HCEC 1CT (cell line): Measurements from ENCODE around the gene AKT1S1.

Experiments used
- DNase-seq: peaks from one replicate; pipeline ENCODE4 v3.0.0-alpha.2; 2017

AKT1S1 gene

DNA sequence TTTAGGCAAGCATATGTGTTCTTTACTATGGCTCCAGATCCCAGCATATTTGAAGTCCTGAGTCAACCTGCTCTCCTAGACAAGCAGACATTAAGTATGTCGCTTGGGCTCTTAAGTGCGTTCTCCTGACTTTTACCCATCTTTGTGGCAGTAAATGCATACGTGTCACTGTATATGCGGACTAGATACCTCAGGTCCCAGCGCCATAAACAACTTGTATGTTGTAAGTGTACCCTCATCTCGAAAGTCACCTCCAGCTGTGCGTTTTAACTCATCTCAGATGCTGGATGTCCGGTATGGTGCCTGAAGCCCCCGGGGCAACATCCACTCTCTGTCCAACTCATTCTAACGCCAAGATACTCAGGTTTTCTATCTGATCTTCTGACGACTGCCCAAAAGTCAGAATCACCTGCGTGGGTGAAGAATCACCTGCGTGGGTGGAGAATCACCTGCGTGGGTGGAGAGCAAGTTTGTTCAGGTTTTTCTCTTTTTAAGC is 24.5 kb downstream of the AKT1S1 start:
- no peak for DNase-seq

DNA sequence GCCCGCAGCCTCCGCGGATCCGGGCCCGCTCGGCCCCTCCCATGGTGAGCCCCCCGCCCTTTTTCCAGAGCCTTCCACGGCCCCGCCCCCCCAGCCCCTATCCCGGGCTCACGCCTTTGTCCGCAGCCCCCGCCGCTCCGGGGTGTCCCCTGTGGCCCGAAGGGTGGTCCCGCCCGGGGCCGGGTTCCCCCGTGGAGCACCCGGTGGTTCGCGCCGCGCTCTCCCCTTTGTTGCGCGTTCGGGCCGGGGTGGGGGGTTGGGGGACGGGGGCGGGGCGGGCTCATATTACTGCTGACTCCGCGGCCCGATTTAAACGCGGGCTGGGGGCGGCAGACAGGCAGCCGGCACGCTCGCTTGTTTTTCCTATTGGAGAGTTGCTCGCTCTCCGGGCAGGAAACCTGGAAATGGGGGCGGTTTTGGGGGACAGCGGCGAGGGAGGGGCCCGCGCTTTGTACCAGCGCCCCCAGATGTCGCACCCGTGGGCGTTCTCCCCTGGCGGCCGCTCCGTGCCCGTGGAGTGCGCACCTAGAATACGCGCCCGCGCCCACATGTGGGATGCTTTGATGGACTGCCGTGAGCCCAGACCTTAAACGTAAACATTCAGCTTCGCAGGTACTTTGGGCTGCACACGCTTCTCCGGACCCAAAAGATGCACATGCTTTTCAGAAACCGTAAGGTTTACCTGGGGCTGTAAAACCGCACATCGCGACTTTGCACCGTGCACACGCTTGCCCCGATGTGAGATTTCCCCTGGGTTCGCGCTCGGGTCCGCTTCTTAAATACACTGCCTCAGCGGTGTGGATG is 25.5 kb downstream of the AKT1S1 start:
- DNase-seq = no peak

DNA sequence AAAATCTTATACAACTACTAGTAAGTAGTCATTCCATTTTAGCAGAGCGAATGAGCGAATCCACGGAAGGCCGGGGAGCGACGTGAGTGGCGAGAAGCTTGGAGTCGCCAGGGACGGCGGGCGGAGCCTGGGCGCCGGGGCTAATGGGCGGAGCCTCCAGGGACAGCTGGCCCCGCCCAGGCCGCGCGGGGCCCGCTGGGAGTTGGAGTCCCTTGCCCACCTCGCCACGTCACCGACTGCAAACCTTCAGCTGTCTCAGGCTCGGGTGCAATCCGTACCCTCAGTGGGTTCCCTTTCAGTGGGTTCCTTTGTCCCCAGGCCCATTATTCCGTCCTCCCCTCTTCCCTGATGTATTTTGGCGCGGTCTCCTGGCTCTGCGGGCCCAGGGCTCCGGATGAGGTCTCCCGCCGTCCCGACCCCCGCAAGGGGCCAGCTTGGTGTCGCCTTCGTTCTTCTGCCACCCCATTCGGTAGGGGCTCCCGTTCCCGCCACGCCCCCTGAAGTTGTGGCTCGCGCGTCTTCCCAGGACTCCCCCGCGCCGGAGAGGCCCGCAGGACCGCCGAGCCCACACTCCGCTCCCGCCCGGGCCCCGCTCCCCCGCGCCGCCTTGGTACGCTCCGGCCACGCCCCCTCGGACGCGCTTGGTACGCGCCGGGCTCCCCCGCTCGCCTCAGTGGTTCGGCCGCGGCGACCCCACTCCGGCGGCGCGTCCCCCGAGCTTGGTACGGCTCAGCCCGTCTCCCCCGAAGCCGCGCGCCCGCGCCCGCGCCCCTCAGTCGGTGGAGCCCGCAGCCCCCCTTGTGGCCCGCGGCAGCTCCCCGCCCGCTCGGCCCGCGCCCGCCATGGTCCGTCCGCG is 26.4 kb downstream of the AKT1S1 start, which contains the start of gene PTOV1:
Gene PTOV1, plus strand, starts transcription at position 673 of the 856 bp plus-strand sequence.
- peak; percentile 86 for DNase-seq

DNA sequence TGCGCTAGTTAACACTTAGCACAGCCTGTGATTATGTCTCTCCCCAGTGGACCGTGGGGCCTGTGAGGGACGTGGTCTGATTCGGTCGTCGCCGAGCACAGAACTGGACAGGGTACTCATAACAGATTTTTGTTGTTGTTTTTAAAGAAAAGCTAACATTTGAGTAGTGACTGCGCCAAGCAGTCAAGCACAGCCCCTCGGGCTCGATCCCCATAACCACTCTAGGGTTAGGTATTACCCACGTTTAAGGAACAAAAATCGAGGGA is 27.0 kb downstream of the AKT1S1 start:
- DNase-seq = no peak

DNA sequence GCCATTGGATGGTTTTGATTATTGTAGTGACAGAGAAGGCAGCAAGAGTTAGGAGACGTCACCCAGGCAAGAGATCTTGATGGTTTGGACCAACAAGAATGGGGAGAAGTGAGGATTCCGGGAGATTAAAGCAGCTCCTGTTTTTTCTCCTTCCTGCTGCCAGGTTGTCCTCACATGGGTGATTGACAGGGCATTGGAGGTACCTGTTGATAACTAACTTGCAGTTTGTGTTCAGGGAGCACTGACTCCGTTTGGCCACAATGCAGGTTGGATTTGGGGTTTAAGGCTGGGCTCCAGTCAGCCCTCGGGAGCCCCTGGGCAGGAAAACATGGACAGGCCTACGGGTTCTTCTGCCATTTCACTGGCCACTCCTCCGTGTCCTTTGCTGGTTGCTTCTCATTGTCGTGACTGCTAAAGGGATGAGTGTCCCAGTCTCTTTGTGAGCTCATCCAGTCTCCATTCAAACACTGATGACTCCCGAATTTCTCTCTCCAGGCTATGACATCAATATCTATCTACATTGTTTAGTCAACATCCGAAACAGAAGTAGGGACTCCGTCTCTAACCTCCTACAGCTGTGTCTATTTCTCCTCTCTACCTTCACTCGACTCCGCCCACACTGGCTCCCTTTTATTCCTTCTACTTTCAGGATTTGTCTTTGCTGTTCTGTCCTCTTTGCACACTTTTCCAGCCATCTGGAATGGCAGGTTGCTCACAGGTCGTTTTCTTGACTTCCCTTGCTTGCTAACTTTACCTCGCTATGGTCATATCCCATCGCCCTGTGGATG is 27.5 kb downstream of the AKT1S1 start:
- no peak for DNase-seq

DNA sequence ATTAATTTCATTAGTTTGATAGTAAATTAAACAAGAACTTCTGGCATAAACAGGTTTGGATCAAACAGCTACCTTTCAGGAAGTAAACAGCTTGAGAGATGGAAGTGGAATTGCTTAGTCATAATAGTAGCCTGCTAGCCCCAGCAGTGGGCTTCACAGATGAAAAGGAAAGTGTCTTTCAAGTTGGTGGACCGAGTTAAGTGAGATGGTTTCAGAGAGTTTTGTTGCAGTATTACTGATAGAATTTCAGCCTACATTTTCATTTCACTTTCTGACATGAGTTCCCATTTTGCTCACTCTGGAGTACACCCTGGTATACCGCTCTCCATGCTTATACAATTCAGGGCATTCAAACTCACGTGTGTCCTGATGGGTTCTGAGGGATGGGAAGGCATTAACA is 28.2 kb downstream of the AKT1S1 start:
- DNase-seq = no peak

DNA sequence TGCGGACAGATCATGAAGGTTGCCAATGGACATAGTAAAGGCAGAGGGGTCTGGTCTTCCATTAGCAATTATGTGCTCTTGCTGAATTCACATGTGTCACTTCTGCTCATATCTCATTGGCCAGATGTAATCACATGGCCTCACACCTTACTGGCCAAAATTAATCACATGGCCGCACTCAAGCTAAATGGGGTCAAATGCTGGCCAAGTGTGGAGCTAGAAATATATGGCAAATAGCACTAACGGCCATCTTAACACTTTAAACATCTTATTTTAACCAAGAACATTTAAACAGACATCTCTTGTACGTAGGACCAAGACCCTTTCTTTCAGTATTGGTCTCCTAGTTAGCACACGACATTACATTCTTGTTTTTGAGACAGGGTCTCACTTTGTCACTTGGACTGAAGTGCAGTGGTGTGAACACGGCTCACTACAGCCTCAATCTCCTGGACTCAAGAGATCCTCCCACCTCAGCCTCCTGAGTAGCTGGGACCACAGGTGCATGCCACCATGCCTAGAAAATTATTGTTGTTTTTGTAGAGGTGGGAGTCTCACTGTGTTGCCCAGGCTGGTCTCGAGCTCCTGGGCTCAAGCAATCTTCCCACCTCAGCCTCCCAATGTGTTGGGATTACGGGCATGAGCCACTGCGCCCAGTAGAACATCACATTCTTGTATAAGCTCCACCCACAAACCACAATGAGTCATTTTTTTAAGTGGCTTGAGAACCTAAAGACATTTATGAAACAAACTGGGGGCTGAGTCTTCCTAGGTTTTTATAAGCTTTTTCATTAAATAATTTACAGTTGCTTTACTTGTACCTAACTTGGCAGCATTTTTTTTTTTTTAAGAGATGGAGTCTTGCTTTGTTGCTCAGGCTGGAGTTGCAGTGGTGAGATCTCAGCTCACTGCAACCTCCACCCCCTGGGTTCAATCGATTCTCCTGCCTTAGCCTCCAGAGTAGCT is 29.1 kb downstream of the AKT1S1 start:
- peak; percentile 87 for DNase-seq

DNA sequence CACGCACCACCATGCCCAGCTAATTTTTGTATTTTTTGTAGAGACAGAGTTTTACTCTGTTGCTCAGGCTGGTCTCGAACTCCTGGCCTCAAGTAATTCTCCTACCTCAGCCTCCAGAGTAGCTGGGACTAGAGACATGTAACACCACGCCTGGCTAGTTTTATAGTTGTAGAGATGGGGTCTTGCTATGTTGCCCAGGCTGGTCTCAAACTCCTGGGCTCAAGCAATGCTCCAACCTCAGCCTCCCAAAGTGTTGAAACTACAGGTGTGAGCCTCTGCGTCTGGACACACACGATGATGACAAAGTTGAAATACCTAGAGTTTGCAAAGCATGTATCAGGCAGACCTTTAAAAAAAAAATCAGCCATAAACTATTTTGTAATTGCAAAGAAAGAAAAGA is 30.7 kb downstream of the AKT1S1 start:
- no peak for DNase-seq

DNA sequence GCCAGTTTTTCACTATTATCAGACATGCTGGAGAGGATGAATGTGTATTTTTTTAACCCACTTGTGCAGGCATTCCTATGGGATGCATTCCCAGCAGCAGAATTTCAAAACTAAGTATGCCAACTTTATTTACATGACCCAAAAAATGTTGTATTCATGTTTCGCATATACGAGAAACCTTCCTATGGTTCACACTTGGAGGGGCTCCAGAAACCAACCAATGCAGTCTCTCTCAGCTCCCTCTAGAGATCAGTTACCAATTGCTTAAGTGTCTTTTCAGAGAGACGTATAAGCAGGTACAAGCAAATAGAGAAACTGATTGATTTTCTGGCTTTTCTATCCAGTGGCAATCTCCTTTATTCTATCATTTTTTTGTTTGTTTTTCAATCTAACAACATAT is 31.7 kb downstream of the AKT1S1 start:
- no peak for DNase-seq

DNA sequence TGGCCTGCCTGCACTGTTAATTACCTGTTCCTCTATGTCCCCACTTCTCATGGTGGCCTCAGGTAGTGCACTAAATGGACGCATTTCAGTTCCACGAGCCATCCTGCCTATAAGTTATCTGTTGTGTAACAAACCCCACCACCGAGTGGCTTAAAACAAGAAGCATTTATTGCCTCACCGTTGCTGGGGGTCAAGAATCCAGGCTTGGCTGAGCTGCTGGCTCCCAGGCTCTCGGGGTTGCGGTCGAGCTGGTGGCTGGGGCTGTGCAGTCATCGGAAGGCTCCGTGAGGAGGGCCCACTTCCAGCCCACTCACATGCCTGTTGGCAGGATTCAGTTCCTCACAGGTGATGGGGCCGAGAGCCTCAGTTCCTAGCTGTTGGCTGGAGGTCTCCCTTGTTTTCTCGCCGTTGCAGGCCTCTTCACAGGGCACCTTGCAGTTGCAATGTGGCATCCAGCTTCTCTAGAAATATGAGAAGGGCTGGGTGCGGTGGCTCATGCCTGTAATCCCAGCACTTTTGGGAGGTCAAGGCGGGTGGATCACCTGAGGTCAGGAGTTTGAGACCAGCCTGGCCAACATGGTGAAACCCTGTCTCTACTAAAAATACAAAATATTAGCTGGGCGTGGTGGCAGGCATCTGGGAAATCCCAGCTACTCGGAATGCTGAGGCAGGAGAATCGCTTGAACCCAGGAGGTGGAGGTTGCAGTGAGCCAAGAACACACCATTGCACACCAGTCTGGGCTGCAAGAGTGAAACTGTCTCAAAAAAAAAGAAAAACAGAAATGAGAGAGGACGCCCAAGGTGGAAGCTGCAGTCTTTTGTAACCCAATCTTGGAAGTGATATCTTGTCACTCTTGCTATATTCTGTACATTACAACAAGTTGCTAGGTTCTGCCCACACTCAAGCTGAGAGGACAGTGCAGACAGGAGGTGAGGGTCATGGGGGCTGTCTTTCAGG is 32.7 kb downstream of the AKT1S1 start:
- DNase-seq = no peak

DNA sequence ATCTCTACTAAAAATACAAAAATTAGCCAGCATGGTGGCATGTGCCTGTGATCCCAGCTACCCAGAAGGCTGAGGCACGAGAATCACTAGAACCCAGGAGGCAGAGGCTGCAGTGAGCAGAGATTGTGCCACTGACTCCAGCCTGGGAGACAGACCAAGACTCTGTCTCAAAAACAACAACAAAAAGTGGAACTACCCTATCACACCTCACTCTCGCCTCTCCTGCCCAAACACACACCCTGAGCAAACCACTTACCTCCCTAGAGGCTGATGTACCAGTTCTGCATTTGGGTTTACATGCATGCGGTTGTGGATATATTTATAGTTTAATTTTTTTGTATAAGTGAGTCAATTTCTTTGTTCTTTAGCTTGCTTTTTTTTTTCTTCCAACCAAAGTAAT is 33.9 kb downstream of the AKT1S1 start:
- no peak for DNase-seq

DNA sequence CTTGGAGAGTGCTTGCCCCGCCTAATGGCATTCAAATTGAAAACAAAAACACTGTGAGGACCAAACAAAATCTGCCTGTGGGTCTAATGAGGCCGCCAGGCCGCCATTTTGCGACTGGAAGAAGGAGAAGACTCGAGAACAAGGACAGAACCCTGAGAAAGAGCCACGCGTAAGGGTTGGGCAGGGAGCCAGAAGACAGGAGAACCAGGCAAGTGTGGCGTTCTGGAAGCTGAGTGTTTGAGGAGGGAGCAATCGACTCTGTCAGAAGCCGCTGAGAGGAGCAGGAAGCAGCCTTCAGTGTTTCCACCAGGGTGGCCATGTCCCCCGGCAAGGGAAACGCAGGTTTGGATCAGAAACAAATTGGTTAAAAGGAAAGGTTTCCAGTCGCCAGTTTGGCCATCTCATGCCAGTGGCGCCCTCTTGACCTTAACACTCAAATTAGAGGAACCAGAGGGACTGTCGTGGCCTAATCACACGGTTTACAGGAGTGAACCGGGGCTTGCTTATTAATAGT is 36.4 kb downstream of the AKT1S1 start:
- DNase-seq = no peak

DNA sequence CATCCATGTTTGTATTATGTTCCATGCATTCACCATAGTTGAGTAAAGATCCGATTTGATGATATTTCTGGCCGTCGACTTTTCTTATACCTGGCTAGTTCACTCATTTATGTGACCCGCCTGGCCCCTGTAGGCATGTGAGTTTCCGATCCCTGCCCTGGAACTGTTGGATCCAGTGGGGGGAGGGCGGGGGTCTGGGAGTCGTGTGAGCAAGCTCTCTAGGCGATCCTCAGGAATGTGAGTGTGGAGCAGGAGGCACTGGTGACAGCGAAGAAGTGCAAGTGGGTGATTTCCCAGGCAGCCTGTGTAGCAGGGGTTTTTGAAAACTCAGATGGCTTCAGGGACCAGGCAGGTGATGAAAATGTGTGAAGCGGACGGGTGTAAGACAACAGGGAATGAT is 36.8 kb downstream of the AKT1S1 start:
- no peak for DNase-seq

DNA sequence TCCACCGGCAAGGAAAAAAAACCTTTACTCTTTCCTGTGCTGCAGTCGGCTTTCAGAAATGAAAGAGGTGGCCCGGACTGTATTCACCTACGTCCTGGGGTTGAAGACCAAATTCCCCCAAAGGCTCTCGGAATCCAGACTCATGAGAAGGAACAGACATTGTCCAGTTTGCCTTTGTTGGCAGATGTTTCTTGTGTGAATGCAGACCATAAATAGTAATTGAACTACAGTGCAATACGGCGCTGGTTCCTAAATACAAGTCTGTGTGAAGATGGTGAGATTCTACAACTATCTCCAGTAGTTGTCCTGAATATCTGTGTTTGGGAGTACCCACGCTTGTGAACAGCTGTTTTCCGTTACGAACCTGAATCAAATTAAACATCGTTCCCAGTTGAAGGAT is 37.4 kb downstream of the AKT1S1 start:
- no peak for DNase-seq

DNA sequence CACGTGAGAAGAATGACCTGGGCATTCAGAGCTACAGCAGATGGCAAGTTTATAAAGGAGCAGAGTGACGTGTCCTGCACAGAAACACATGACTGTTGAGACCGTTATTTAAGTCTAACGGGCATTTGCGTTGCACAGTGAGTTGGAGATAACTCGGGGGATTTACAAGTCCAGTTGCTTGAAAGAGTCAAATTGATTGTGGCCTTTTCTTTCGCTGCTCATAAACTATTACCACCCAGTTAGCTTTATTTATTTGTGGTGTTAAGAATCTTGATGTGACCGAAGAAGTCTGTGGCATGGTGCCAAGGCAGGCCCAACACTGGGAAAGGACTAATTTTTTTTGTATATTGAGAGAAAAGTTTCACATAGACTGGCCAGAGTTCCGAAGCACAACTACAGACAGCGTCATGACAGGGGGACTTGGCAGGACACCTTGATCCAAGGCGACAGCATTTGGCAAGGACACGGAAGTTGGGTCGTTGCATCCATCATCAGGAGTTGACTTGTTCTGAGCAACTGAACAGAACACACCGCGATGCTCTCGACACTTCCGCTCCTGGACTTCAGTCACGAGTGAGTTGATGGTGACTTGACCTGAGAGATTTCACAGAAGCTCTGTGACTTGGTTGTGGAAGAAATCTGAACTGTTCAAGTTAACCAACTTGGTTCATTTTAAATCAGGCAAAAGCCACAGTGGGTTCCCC is 38.1 kb downstream of the AKT1S1 start:
- no peak for DNase-seq

DNA sequence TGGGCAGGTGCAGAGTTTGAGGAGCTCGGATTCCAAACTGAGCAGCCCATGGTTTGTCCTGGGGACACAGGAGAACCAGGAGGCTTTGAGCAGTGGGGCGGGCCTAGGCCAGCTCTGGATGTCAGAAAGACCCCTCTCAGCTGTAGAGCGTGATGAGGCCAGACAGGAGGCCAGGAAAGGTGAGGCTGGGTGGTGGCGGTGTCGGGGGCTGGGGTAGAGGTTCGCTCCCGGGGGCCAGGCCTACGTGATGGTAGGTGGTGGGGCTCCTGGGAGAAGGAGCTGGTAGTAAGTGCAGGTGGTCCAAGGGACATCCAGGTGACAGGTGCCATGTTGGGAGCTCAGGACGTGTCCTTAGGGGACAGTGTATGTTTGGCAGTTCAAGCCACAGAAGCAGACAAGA is 39.7 kb downstream of the AKT1S1 start:
- DNase-seq = no peak

DNA sequence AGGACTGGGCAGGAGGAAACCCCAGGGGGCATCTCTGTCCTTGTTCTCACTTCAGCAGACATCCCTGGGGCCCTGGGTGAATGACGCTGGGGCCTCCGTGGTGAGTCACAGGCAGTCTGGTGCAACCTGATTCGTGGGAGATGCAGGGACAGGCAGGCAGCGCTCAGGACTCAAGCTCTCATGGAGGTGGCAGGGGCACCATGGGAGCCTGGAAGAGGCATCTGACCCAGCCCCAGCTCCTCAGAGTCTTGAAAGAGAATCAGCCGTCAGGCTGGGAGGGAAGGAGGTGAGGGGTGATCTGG is 40.2 kb downstream of the AKT1S1 start:
- no peak for DNase-seq

DNA sequence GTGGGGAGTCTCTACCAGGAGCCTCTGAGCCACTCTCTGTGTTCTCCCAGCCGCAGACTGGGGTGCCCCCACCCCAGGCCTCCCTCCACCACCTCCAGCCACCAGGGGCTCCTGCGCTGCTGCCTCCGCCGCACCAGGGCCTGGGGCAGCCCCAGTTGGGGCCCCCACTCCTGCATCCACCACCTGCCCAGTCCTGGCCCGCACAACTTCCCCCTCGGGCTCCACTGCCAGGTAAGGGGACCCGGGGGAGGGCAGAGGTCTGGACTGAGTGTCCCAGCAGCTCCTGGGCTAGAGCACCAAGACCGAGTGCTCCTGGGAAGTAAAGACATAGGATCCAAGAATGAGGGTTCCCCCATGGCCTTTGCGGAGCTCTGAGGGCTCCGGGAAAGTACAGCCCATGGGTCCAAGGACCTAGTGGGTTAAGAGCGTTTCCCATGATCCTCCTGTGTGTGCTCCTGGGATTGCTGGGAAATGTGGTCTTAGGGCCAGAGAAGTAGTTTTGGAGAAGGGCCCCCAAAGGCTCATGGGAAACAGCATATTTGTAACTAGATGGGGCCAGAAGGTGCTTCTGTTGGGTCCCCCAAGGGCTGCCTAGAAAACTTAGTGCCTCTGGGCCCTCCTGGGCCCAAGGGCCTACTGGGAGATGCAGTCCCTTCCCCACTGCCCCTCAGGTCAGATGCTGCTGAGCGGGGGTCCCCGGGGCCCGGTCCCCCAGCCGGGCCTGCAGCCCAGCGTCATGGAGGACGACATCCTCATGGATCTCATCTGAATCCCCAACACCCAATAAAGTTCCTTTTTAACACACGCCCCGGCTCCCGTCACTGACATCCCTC is 40.8 kb downstream of the AKT1S1 start:
- no peak for DNase-seq

DNA sequence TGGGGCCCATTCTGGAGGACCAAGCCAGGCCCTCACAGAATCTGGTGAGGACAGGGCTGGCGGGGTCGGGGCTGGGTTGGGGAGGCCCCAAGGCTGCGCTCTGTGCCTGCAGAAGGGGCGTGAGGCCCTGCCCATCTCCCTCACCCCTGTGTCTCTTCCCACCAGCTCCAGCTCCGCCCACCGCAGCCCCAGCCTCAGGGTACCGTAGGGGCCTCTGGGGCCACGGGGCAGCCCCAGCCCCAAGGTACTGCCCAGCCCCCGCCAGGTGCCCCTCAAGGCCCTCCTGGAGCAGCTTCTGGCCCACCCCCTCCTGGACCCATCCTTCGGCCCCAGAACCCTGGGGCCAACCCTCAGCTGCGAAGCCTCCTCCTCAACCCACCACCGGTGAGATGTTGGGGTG is 41.6 kb downstream of the AKT1S1 start:
- DNase-seq = no peak
